CD14-positive monocyte (primary cell): ENCODE results near the gene FKBP5. TPM values are rescaled to one million over a fixed set of nuclear protein-coding genes. Genes with fewer than 3 reads are reported as not detected.
A peak's percentile ranks its signal among the peaks of the same experiment; 100 is the strongest.

Experiments
- DNase-seq, 3 donors: peaks; one replicate each; pipeline ENCODE4 v3.0.0-alpha.2; 2011 to 2022
- H2AFZ ChIP-seq: 2 replicates; pipeline ENCODE4 v1.6.0; 2012; ENCODE audit warnings: mild to moderate bottlenecking, low read depth, low read length, inconsistent platforms; ENCODE audit not compliant: insufficient read depth, poor library complexity, severe bottlenecking
- H3K27ac ChIP-seq, 2 donors: 1 replicate in 1 of 2; 2 replicates in 1 of 2; pipeline ENCODE4 v1.5.1; 2012 to 2013; ENCODE audit warnings: low read length in 2 of 2, control low read depth in 1 of 2, inconsistent platforms in 1 of 2, low read depth in 1 of 2, mild to moderate bottlenecking in 1 of 2
- H3K27me3 ChIP-seq, 2 donors: one replicate each; pipeline versions ENCODE4 v1.6.0 to v1.6.1; 2011 to 2013; ENCODE audit warnings: low read length in 2 of 2; ENCODE audit not compliant: control insufficient read depth in 2 of 2, insufficient read depth in 2 of 2
- H3K36me3 ChIP-seq, 2 donors: replicated peaks in 1 of 2; 1 replicate in 1 of 2; 2 replicates in 1 of 2; pipeline versions ENCODE4 v1.5.1 to v1.6.1; 2012 to 2013; ENCODE audit warnings: low read length in 2 of 2, control low read depth in 1 of 2, inconsistent platforms in 1 of 2, mild to moderate bottlenecking in 1 of 2; ENCODE audit not compliant: insufficient read depth in 2 of 2, control insufficient read depth in 1 of 2
- H3K4me1 ChIP-seq, 2 donors: 1 replicate in 1 of 2; 2 replicates in 1 of 2; pipeline versions ENCODE4 v1.5.1 to v1.6.1; 2012 to 2013; ENCODE audit warnings: low read length in 2 of 2, control low read depth in 1 of 2, inconsistent platforms in 1 of 2, mild to moderate bottlenecking in 1 of 2, moderate library complexity in 1 of 2; ENCODE audit not compliant: insufficient read depth in 2 of 2, control insufficient read depth in 1 of 2
- H3K4me2 ChIP-seq: replicated peaks from 2 replicates; pipeline ENCODE3; 2012; ENCODE audit warnings: low read length, moderate library complexity, mild to moderate bottlenecking; ENCODE audit not compliant: poor library complexity, severe bottlenecking; ENCODE audit errors: extremely low read depth
- H3K4me3 ChIP-seq, 3 experiments: fragments of 200-600 bp in 1 of 3; sonication (generic) in 1 of 3; replicated peaks in 1 of 3; 1 replicate in 2 of 3; 2 replicates in 1 of 3; pipeline ENCODE4 v1.5.1; 2011 to 2013; ENCODE audit warnings: low read length in 3 of 3, mild to moderate bottlenecking in 3 of 3, control low read depth in 2 of 3, low read depth in 2 of 3, inconsistent platforms in 1 of 3, moderate library complexity in 1 of 3
- H3K79me2 ChIP-seq: 2 replicates; pipeline ENCODE4 v1.6.0; 2012; ENCODE audit warnings: mild to moderate bottlenecking, control low read depth, inconsistent platforms, low read length, moderate library complexity; ENCODE audit not compliant: insufficient read depth
- H3K9ac ChIP-seq: 2 replicates; pipeline ENCODE4 v1.6.0; 2017; ENCODE audit warnings: low read length, mild to moderate bottlenecking; ENCODE audit not compliant: insufficient read depth, poor library complexity, severe bottlenecking
- H3K9me3 ChIP-seq, 2 donors: replicated peaks in 1 of 2; 1 replicate in 1 of 2; 2 replicates in 1 of 2; pipeline versions ENCODE4 v1.5.1 to v1.6.1; 2012 to 2013; ENCODE audit warnings: low read length in 2 of 2, control low read depth in 1 of 2; ENCODE audit not compliant: control insufficient read depth in 1 of 2, insufficient read depth in 1 of 2
- H4K20me1 ChIP-seq: 2 replicates; pipeline ENCODE4 v1.6.0; 2012; ENCODE audit warnings: mild to moderate bottlenecking, low read length, control low read depth, moderate library complexity; ENCODE audit not compliant: insufficient read depth
- H3K27ac Mint-ChIP-seq, 7 donors: one replicate each; pipeline ENCODE4 v1.8.0; 2020; ENCODE audit warnings: mild to moderate bottlenecking in 7 of 7, mixed read lengths in 7 of 7, moderate library complexity in 6 of 7, inconsistent platforms in 2 of 7
- H3K27me3 Mint-ChIP-seq, 3 donors: one replicate each; pipeline ENCODE4 v1.8.0; 2021 to 2022; ENCODE audit warnings: low read depth in 3 of 3, mild to moderate bottlenecking in 3 of 3, mixed read lengths in 3 of 3, moderate library complexity in 3 of 3, inconsistent platforms in 1 of 3
- H3K36me3 Mint-ChIP-seq, 2 donors: one replicate each; pipeline ENCODE4 v1.8.0; 2020; ENCODE audit warnings: mixed read lengths in 2 of 2, inconsistent platforms in 1 of 2, mild to moderate bottlenecking in 1 of 2
- H3K4me1 Mint-ChIP-seq: one replicate; pipeline ENCODE4 v1.8.0; 2020; ENCODE audit warnings: mild to moderate bottlenecking, mixed read lengths
- H3K4me3 Mint-ChIP-seq, 2 donors: one replicate each; pipeline ENCODE4 v1.8.0; 2020; ENCODE audit warnings: mild to moderate bottlenecking in 2 of 2, mixed read lengths in 2 of 2, moderate library complexity in 1 of 2
- H3K9me3 Mint-ChIP-seq, 7 donors: one replicate each; pipeline ENCODE4 v1.8.0; 2020 to 2022; ENCODE audit warnings: mixed read lengths in 7 of 7, mild to moderate bottlenecking in 6 of 7, moderate library complexity in 6 of 7, inconsistent platforms in 2 of 7
- CTCF ChIP-seq: fragments of 200-600 bp; IDR thresholded peaks from one replicate; pipeline ENCODE4 v1.8.0; 2022; ENCODE audit warnings: antibody characterized with exemption, mild to moderate bottlenecking
- WGBS: methylation state at CpG from one replicate; pipeline ENCODE4 v1.1.5; 2013; ENCODE audit warnings: missing lambda C conversion rate; ENCODE audit not compliant: insufficient coverage; 5-methylcytosine and 5-hydroxymethylcytosine counted together
- intact Hi-C, 2 donors: fragments of 100-400 bp; cut with micrococcal nuclease; formaldehyde crosslinking; loops; one replicate each; pipeline versions ENCODE4 v1.15.0 to v1.15.1; 2023
- polyA plus RNA-seq, 3 donors: library from polyadenylated mRNA; depleted of rRNA in 1 of 3; unstranded in 2 of 3; stranded (reverse) in 1 of 3; fragments of 300-500 nt in 2 of 3; fragments of >200 nt in 1 of 3; fragmentation: Illumina TruSeq in 2 of 3; gene quantifications; 1 replicate in 2 of 3; 2 replicates in 1 of 3; pipeline ENCODE4 v1.2.3, GENCODE V29; 2012 to 2021

Gene FKBP5
- polyA plus RNA-seq, 3 donors = 20.2 to 58.5 (median 56.9) TPM

DNA sequence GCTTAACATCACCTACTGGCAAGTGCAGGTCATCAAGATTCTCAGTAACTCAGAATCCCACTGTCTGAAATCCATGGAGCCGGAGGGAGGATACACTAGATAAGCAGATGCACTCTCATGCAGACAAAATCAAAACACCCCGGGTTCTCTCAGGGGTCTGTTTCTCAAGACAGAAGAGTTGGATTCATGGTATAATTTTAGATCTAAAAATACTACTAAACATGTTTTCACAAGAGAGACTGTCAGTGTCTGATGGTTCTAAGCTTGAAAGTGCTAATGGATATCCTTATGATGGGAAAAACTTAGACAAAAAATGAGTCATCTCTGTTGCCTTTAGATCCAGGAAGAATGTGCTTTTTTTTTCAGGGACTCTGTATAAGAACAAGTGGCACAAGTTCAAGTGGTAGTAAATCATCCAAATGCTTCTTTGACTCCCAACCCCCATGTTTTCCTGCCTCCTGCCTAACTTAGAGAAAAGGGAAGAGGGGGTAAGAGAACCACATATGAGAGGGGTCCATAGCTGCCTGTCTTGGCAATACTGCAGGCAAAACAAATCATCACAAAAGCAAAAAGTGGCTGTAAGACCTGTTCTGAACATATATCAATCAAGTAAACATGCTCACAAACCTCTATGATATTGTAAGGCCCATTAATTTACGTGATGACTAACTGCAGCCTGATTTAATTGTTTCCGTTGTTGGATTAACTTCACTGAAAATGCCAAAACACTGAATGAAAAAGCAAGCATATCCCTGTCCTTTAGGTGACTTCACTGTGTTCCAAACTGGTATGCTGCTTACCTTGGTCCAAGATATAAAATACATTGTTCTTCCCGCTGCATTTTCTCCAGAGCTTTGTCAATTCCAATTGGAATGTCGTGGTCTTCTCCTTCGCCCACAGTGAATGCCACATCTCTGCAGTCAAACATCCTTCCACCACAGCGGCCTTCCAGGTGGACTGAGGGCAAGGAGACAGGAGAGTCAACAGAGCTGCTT is 92.0 kb downstream of the FKBP5 start:
- Mint-ChIP-seq H3K4me1 (peaks cover 34% of the 10 kb centered on the region), H3K9me3 (no peaks in the 10 kb centered on the region), H3K4me3 (no peak overlapping the region), H3K36me3 (peaks cover 45 to 48% of the 10 kb centered on the region in 2 donors), H3K27ac (peak overlapping the region in 3 of 7 donors; percentile 30 to 76 (median 43)), H3K27me3 (no peaks in the 10 kb centered on the region)
- TF ChIP-seq CTCF = no peak
- Histone ChIP-seq H3K27ac (peak overlapping the region in 1 of 2 donors; percentile 44), H3K9me3 (no peaks in the 10 kb centered on the region), H3K9ac (no peak overlapping the region), H3K4me2 (no peak overlapping the region), H3K27me3 (no peaks in the 10 kb centered on the region), H3K79me2 (peaks cover 41% of the 10 kb centered on the region), H2AFZ (no peak overlapping the region), H3K4me3 (no peak overlapping the region), H3K4me1 (peaks cover 22 to 25% of the 10 kb centered on the region in 2 donors), H4K20me1 (peaks cover 71% of the 10 kb centered on the region), H3K36me3 (peaks cover 49 to 66% of the 10 kb centered on the region in 2 donors)
- DNase-seq = no peak
- WGBS = 83% methylated on average over 4 of the region's 8 CpGs
- intact Hi-C loops = no loop called here

DNA sequence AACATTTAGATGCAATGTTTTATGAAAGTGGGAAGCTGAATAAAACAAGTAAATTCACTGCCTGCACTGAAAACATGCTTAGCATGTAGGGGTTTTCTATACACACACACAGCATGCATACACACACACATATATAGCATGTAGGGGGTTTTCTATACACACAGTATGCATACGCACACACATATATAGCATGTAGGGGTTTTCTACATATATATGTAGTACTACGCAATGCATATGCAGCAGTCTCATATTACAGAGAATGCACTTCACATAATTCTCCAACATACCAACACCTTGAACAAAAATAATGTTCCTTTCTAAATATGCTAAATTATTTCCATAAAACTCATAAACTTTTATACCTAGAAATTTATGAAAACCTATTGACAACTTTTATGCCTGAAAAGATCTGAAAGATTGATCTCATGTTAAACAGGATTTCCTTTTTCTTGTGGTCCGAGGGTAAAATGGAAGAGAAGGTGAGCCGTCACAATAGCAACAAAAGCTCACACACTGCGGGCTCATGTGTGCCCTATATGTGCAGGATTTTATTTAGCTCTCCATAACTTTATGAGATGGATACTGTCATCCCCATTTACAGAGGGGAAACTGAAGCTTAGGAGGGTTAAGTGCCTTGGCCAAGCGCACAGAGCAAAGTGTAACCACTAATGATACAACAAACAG is 94.1 kb downstream of the FKBP5 start:
- Mint-ChIP-seq H3K4me1 (peaks cover 14% of the 10 kb centered on the region), H3K27me3 (peaks cover 0 to 3% (median 1%) of the 10 kb centered on the region in 3 donors), H3K27ac (peak overlapping the region in 1 of 7 donors; percentile 61), H3K9me3 (no peaks in the 10 kb centered on the region), H3K4me3 (no peak overlapping the region), H3K36me3 (peaks cover 59% of the 10 kb centered on the region in 2 donors)
- H3K4me1 ChIP-seq = peaks cover 3 to 4% of the 10 kb centered on the region in 2 donors
- intact Hi-C loops = no loop called here
- H3K9me3 ChIP-seq = no peaks in the 10 kb centered on the region
- H3K4me2 ChIP-seq = no peak overlapping the region
- H3K9ac ChIP-seq = no peak overlapping the region
- no peak overlapping the region for H3K4me3 ChIP-seq
- no peaks in the 10 kb centered on the region for H3K27me3 ChIP-seq
- H3K36me3 ChIP-seq = peaks cover 65 to 84% of the 10 kb centered on the region in 2 donors
- H3K27ac ChIP-seq = no peak overlapping the region
- no peak overlapping the region for H2AFZ ChIP-seq
- no peak for TF ChIP-seq CTCF
- peaks cover 78% of the 10 kb centered on the region for H4K20me1 ChIP-seq
- no peak for DNase-seq
- WGBS = no CpG with 5 or more reads among the region's 6 CpGs
- H3K79me2 ChIP-seq = peaks cover 44% of the 10 kb centered on the region
